HG03139 (cell line): ENCODE results near the gene PITPNC1.
"Not testable (repeated sequence)": the region's sequence is repeated elsewhere in the genome, so short reads cannot be mapped to it uniquely, and the experiment has no call there.

ENCODE experiments used
- ATAC-seq: cut with Tn5 transposase; IDR thresholded peaks from one replicate; pipeline ENCODE4 v1.9.1; 2021; ENCODE audit not compliant: unreplicated experiment

PITPNC1 gene

GRCh38 chr17:67376737-67377487, at the start of gene PITPNC1:
PITPNC1 (plus strand) TSS chr17:67377281.
- peak; percentile 73 for ATAC-seq

- no peak for ATAC-seq
Observed at GRCh38 chr17:67328026-67328425, 49.1 kb upstream of the PITPNC1 start.

- not testable (repeated sequence) for ATAC-seq
Observed at GRCh38 chr17:67331381-67332161, 45.5 kb upstream of the PITPNC1 start.

GRCh38 chr17:67332162-67332508, 44.9 kb upstream of the PITPNC1 start:
- not testable (repeated sequence) for ATAC-seq

- ATAC-seq, result no peak
Observed at GRCh38 chr17:67335245-67335835, 41.7 kb upstream of the PITPNC1 start.

GRCh38 chr17:67336859-67337258, 40.2 kb upstream of the PITPNC1 start:
- ATAC-seq, result no peak

- not testable (repeated sequence) for ATAC-seq
Observed at GRCh38 chr17:67338353-67338752, 38.7 kb upstream of the PITPNC1 start.

- no peak for ATAC-seq
Observed at GRCh38 chr17:67343237-67343636, 33.8 kb upstream of the PITPNC1 start.

GRCh38 chr17:67347826-67348225, 29.3 kb upstream of the PITPNC1 start:
- ATAC-seq, result no peak

GRCh38 chr17:67349420-67349819, 27.7 kb upstream of the PITPNC1 start:
- ATAC-seq, result no peak

- no peak for ATAC-seq
Observed at GRCh38 chr17:67353161-67353560, 23.9 kb upstream of the PITPNC1 start.

GRCh38 chr17:67353929-67354574, 23.0 kb upstream of the PITPNC1 start:
- no peak for ATAC-seq

- ATAC-seq, result no peak
Observed at GRCh38 chr17:67358612-67359011, 18.5 kb upstream of the PITPNC1 start.

- no peak for ATAC-seq
Observed at GRCh38 chr17:67359960-67360791, 16.9 kb upstream of the PITPNC1 start.

GRCh38 chr17:67360880-67361279, 16.2 kb upstream of the PITPNC1 start:
- no peak for ATAC-seq

GRCh38 chr17:67362173-67362572, 14.9 kb upstream of the PITPNC1 start:
- no peak for ATAC-seq

- no peak for ATAC-seq
Observed at GRCh38 chr17:67364847-67365737, 12.0 kb upstream of the PITPNC1 start.

GRCh38 chr17:67365738-67366192, 11.3 kb upstream of the PITPNC1 start:
- peak; percentile 15 for ATAC-seq
